GM23248 (cell line): ENCODE measurements around the gene RTN4R. TPM values are rescaled to one million over a fixed set of nuclear protein-coding genes. Genes with fewer than 3 reads are reported as not detected.
"Not testable (repeated sequence)": the region's sequence is repeated elsewhere in the genome, so short reads cannot be mapped to it uniquely, and the experiment has no call there.

Source experiments
- DNase-seq: peaks from one replicate; pipeline ENCODE4 v3.0.0-alpha.2; 2015
- H2AFZ ChIP-seq: fragments of 200-600 bp; sonication (generic); 2 replicates; pipeline ENCODE4 v1.6.1; 2016; ENCODE audit warnings: antibody characterized with exemption
- H3F3A ChIP-seq: fragments of 200-600 bp; sonication (generic); 2 replicates; pipeline ENCODE4 v1.6.1; 2016; ENCODE audit warnings: mild to moderate bottlenecking, antibody characterized with exemption, mixed run types; ENCODE audit not compliant: insufficient read depth
- H3K27ac ChIP-seq: fragments of 200-600 bp; sonication (generic); 2 replicates; pipeline ENCODE4 v1.5.1; 2016; ENCODE audit warnings: mild to moderate bottlenecking
- H3K27me3 ChIP-seq: fragments of 200-600 bp; sonication (generic); replicated peaks from 2 replicates; pipeline ENCODE4 v1.6.1; 2016; ENCODE audit warnings: mild to moderate bottlenecking; ENCODE audit not compliant: insufficient read depth
- H3K36me3 ChIP-seq: fragments of 200-600 bp; sonication (generic); 2 replicates; pipeline ENCODE4 v1.6.1; 2016; ENCODE audit warnings: low read depth, mild to moderate bottlenecking
- H3K4me1 ChIP-seq: fragments of 200-600 bp; sonication (generic); 2 replicates; pipeline ENCODE4 v1.6.1; 2016; ENCODE audit warnings: mild to moderate bottlenecking; ENCODE audit not compliant: insufficient read depth
- H3K4me2 ChIP-seq: fragments of 200-600 bp; sonication (generic); one replicate; pipeline ENCODE4 v1.6.1; 2016; ENCODE audit warnings: mild to moderate bottlenecking; ENCODE audit not compliant: unreplicated experiment
- H3K4me3 ChIP-seq: fragments of 200-600 bp; sonication (generic); 2 replicates; pipeline ENCODE4 v1.5.1; 2016; ENCODE audit warnings: mild to moderate bottlenecking
- H3K79me2 ChIP-seq: fragments of 200-600 bp; sonication (generic); 2 replicates; pipeline ENCODE4 v1.6.1; 2016; ENCODE audit warnings: mild to moderate bottlenecking; ENCODE audit not compliant: insufficient read depth
- H3K9ac ChIP-seq: fragments of 200-600 bp; sonication (generic); 2 replicates; pipeline ENCODE4 v1.6.1; 2016; ENCODE audit warnings: mild to moderate bottlenecking
- H3K9me2 ChIP-seq: fragments of 200-600 bp; sonication (generic); 2 replicates; pipeline ENCODE4 v1.6.1; 2016; ENCODE audit warnings: mixed run types, mild to moderate bottlenecking, moderate library complexity; ENCODE audit not compliant: insufficient read depth
- H3K9me3 ChIP-seq: fragments of 200-600 bp; sonication (generic); one replicate; pipeline ENCODE4 v1.6.1; 2017; ENCODE audit warnings: low read depth
- H4K20me1 ChIP-seq: fragments of 200-600 bp; sonication (generic); 2 replicates; pipeline ENCODE4 v1.6.0; 2016; ENCODE audit not compliant: insufficient read depth
- EZH2 ChIP-seq: fragments of 200-600 bp; sonication (generic); IDR thresholded peaks from 2 replicates; pipeline ENCODE4 v1.6.1; 2018; ENCODE audit warnings: antibody characterized with exemption, mild to moderate bottlenecking; ENCODE audit not compliant: insufficient read depth, poor library complexity, severe bottlenecking
- EZH2phosphoT487 ChIP-seq: fragments of 200-600 bp; sonication (generic); IDR thresholded peaks from 2 replicates; pipeline ENCODE4 v1.6.1; 2018; ENCODE audit warnings: antibody characterized with exemption, moderate library complexity, mild to moderate bottlenecking, low read depth; ENCODE audit not compliant: insufficient read depth
- WGBS, 2 experiments: methylation state at CpG; one replicate each; pipeline ENCODE4 v1.1.6; 2015 to 2017; ENCODE audit warnings: low lambda C conversion rate in 2 of 2, low coverage in 1 of 2; ENCODE audit errors: missing lambda C conversion rate in 2 of 2; 5-methylcytosine and 5-hydroxymethylcytosine counted together
- in situ Hi-C: fragments of 300-500 bp; cut with MboI; formaldehyde crosslinking; loops from 2 replicates; pipeline ENCODE4 v1.15.0; 2020
- polyA plus RNA-seq: library from polyadenylated mRNA; unstranded; fragments of >200 nt; fragmentation: Nextera tagmentation; extraction: Ambion mirVana; gene quantifications from 2 replicates; pipeline ENCODE4 v1.2.1, GENCODE V29; 2016
- total RNA-seq: library from RNA; depleted of rRNA; stranded (reverse); fragments of >200 nt; shearing (Covaris generic); gene quantifications from 2 replicates; pipeline ENCODE4 v1.2.3, GENCODE V29; 2014

Gene RTN4R
- total and polyA plus RNA-seq, 2 experiments from 2014 or later = 0.25 TPM; not detected in 1

DNA sequence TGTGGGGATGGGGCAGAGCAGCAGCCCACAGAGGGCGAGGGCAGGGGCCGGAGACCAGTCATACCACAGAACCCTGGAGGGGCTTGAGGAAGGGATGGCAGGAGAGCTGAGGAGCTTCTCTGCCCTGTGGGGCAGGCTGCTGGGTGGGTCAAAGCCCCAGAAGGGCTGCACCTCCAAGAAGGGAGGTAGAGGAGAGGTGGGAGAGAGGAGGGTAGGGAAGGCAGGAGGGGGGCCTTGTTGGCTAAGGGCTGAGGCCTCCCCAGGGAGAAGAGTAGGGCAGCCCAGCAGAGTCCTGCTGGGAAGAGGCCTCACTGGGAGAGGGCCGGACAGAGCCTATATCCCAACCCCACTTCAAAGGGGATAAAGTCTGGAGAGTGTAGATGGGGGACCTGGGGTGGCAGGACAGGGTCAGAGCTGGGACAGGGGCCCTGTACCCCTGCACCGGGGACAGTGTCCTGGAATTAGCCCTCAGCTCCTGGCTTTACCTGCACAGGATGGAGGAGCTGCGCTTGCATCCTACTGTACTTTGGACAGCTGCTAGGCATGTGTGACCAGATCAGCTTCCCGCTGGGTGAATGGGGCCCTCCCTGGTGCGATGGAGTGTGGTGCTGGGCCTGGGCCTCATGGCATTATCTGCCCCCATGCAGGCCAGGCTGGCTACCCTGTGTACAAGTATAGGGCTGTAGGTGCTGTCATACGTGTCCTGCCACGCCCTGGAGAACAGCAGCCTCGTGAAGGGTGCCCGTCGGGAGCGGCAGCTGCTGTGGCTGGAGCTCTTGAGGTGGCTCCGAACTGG, 44.5 kb upstream of the RTN4R start:
- Histone ChIP-seq H3K4me1 (peaks cover 7% of the 10 kb centered on the region), H3K27ac (no peak overlapping the region), H3K9ac (no peak overlapping the region), H3K4me2 (no peak overlapping the region), H3F3A (no peaks in the 10 kb centered on the region), H3K79me2 (peaks cover 12% of the 10 kb centered on the region), H4K20me1 (no peaks in the 10 kb centered on the region), H3K9me2 (no peaks in the 10 kb centered on the region), H3K9me3 (no peaks in the 10 kb centered on the region), H3K4me3 (no peak overlapping the region), H3K27me3 (no peaks in the 10 kb centered on the region), H2AFZ (no peak overlapping the region), H3K36me3 (no peaks in the 10 kb centered on the region)
- WGBS, 2 experiments = 84 to 85% methylated on average over 13 to 14 of the region's 14 CpGs
- no peak for TF ChIP-seq EZH2phosphoT487
- TF ChIP-seq EZH2 = no peak
- in situ Hi-C loops = no loop called here
- no peak for DNase-seq

GRCh38 chr22:20311249-20312062, 43.3 kb upstream of the RTN4R start:
- H3K4me1 ChIP-seq, H3K79me2 ChIP-seq, DNase-seq, in situ Hi-C loops, H3K4me3 ChIP-seq, H3K36me3 ChIP-seq, H2AFZ ChIP-seq, H4K20me1 ChIP-seq, H3K9me3 ChIP-seq, H3K4me2 ChIP-seq, H3K27me3 ChIP-seq, H3K9me2 ChIP-seq, H3K9ac ChIP-seq, H3F3A ChIP-seq, H3K27ac ChIP-seq: not testable (repeated sequence)
- WGBS, 2 experiments = 75 to 76% methylated on average over 16 of the region's 20 CpGs

- H3K79me2 ChIP-seq, H4K20me1 ChIP-seq, H3K36me3 ChIP-seq, H2AFZ ChIP-seq, H3K4me2 ChIP-seq, H3K4me1 ChIP-seq, H3K9me3 ChIP-seq, H3K4me3 ChIP-seq, H3K27me3 ChIP-seq, H3K9me2 ChIP-seq, H3F3A ChIP-seq, in situ Hi-C loops: not testable (repeated sequence)
- Histone ChIP-seq H3K27ac (peak overlapping the region; percentile 72), H3K9ac (peak overlapping the region; percentile 50; the same call in 1 of the 2 replicates)
- 75 to 81% methylated on average over 6 of the region's 6 CpGs for WGBS, 2 experiments
- DNase-seq = peak; percentile 28
These were observed 42.7 kb upstream of the RTN4R start for GRCh38 chr22:20310773-20311172.

DNA sequence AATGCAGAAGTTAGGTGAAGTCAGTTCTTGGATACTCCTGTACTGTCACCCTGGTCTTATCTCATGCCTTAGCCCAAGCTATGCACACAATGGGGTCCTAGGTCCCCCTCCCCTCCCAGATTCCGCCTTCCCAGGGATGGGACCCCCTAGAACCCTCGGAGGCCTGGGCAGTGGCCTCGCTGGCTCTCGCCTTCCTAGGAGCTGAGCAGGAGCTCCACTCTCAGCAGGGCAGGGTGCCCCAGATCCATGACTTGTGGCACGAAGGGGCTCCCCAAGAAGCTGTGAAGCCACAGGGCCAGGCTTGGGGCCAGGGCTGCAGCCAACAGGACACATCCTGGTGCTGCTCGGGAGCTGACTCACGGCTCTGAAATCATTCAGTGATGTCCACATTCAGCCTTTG, 42.1 kb upstream of the RTN4R start:
- 52 to 75% methylated on average over 5 to 6 of the region's 7 CpGs for WGBS, 2 experiments

GRCh38 chr22:20308806-20309650, 40.9 kb upstream of the RTN4R start:
- H3K27ac ChIP-seq, H3K9ac ChIP-seq, H3K9me2 ChIP-seq, H3F3A ChIP-seq, H3K4me2 ChIP-seq, H3K36me3 ChIP-seq, H3K4me1 ChIP-seq, DNase-seq, H3K4me3 ChIP-seq, H2AFZ ChIP-seq, H3K79me2 ChIP-seq, in situ Hi-C loops, H4K20me1 ChIP-seq, H3K27me3 ChIP-seq, H3K9me3 ChIP-seq: not testable (repeated sequence)
- 86 to 90% methylated on average over 22 of the region's 22 CpGs for WGBS, 2 experiments

More for the DNA sequence above, 42.1 kb upstream of the RTN4R start:
- H3K36me3 ChIP-seq, H3F3A ChIP-seq, H3K9me3 ChIP-seq, H3K9me2 ChIP-seq, H4K20me1 ChIP-seq, DNase-seq, H2AFZ ChIP-seq, H3K27me3 ChIP-seq, H3K79me2 ChIP-seq, H3K9ac ChIP-seq, H3K4me2 ChIP-seq, H3K4me3 ChIP-seq, in situ Hi-C loops, H3K4me1 ChIP-seq: not testable (repeated sequence)
- H3K27ac ChIP-seq = peak overlapping the region; percentile 62

DNA sequence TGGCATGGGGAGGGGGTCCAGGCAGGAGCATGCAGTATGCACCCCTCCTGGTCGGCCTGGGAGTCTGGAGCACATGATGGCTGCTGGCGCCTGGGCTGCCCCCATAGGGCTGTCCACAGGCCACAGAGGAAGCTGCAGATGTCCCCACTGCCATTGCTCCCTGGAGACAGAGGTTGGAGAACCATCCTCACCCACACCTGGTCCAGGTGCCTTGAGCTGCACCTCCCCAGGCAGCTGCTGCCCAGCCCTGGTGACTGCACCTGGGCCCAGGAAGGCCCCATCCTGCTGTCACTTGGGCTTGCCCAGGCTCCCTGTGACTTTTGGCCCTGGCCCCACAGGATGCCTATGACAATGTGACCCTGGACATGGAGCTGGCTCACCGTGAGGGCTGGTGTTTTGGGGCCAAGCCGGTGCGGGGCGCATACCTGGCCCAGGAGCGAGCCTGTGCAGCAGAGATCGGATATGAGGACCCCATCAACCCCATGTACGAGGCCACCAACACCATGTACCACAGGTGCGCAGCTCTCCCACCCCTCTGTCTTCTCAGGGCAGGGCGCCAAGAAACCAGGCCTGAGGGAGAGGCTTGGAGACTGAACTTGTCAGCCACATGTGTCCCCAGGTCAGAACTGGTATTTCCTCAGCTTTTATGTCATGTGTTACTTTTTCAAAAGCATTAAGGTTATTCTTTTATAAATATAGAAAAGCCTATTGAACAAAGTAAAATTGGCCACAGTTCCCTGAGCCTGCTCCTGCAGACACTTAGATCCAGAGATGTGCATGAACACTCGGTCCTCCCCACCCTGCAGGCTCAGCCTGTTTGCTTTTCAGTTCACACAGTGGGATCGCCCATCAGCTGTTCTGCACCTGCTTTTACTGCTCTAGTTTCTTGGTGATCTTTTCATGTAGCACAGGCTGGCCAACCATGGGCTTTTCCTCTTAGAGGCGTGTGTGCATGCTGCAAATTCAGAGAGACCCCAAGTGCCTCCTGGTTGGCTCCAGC, 39.6 kb upstream of the RTN4R start:
- H3K79me2 ChIP-seq, H2AFZ ChIP-seq, H3K4me1 ChIP-seq, DNase-seq, in situ Hi-C loops, H3K27ac ChIP-seq, H3K4me2 ChIP-seq, H3K9ac ChIP-seq, H3K36me3 ChIP-seq, H3K27me3 ChIP-seq, H3K4me3 ChIP-seq, H4K20me1 ChIP-seq, H3K9me3 ChIP-seq, H3F3A ChIP-seq, H3K9me2 ChIP-seq: not testable (repeated sequence)
- WGBS, 2 experiments = 72 to 76% methylated on average over 14 of the region's 14 CpGs
